IMR-90 (cell line): Measurements from ENCODE around the gene MLIP. TPM values are rescaled to one million over a fixed set of nuclear protein-coding genes. Genes with fewer than 3 reads are reported as not detected.

Experiments
- ATAC-seq: fragments of 200-7000 bp; cut with Tn5 transposase; 2 replicates; pipeline ENCODE4 v1.9.1; 2020; ENCODE audit warnings: low read depth, mild to moderate bottlenecking, moderate library complexity
- BruUV-seq: library from RNA; stranded (reverse); fragments of 400-500 nt; replicated peaks from 2 replicates; lab custom pipeline; 2021; lab: Mats Ljungman, UMichigan
- CTCF ChIA-PET: fragments of 300-600 bp; formaldehyde crosslinking; extraction: SDS; loops from one replicate; lab custom pipeline; 2021; ENCODE audit warnings: antibody characterized with exemption; lab: Yijun Ruan, JAX
- POLR2A ChIA-PET: fragments of 300-600 bp; sonication (Branson Sonifier 250); formaldehyde crosslinking; loops from one replicate; lab custom pipeline; 2022; ENCODE audit warnings: antibody characterized with exemption; ENCODE audit not compliant: unreplicated experiment; lab: Charles Lee
- DNase-seq: peaks from one replicate; pipeline ENCODE4 v3.0.0; 2013
- H2AFZ ChIP-seq: replicated peaks from 2 replicates; pipeline ENCODE3; 2013; ENCODE audit warnings: low read length, mild to moderate bottlenecking; ENCODE audit not compliant: poor library complexity
- H2AK5ac ChIP-seq: 2 replicates; pipeline ENCODE4 v1.6.1; 2013; ENCODE audit warnings: low read depth, low read length, inconsistent platforms
- H2AK9ac ChIP-seq: replicated peaks from 2 replicates; pipeline ENCODE3; 2013; ENCODE audit warnings: mild to moderate bottlenecking, low read depth, low read length, moderate library complexity; ENCODE audit not compliant: poor library complexity
- H2BK120ac ChIP-seq: 2 replicates; pipeline ENCODE4 v1.6.1; 2013; ENCODE audit warnings: low read depth, low read length, inconsistent platforms
- H2BK15ac ChIP-seq: 3 replicates; pipeline ENCODE4 v1.6.1; 2013; ENCODE audit warnings: low read depth, low read length, inconsistent platforms
- H2BK20ac ChIP-seq: 2 replicates; pipeline ENCODE4 v1.6.1; 2013; ENCODE audit warnings: low read depth, mild to moderate bottlenecking, inconsistent platforms, low read length, moderate library complexity
- H2BK5ac ChIP-seq: 2 replicates; pipeline ENCODE4 v1.6.1; 2013; ENCODE audit warnings: mild to moderate bottlenecking, low read depth, low read length, inconsistent platforms; ENCODE audit not compliant: poor library complexity, severe bottlenecking
- H3K14ac ChIP-seq: replicated peaks from 2 replicates; pipeline ENCODE4 v1.6.1; 2013; ENCODE audit warnings: low read depth, low read length, inconsistent platforms
- H3K18ac ChIP-seq: 2 replicates; pipeline ENCODE4 v1.6.1; 2013; ENCODE audit warnings: low read depth, low read length, control low read depth
- H3K23ac ChIP-seq: 2 replicates; pipeline ENCODE4 v1.6.1; 2013; ENCODE audit warnings: low read depth, low read length, inconsistent platforms
- H3K27ac ChIP-seq: 2 replicates; pipeline ENCODE4 v1.5.1; 2013; ENCODE audit warnings: mild to moderate bottlenecking, control low read depth, low read length; ENCODE audit not compliant: insufficient read depth
- H3K27me3 ChIP-seq: 2 replicates; pipeline ENCODE4 v1.6.1; 2013; ENCODE audit warnings: low read length; ENCODE audit not compliant: control insufficient read depth, insufficient read depth
- H3K36me3 ChIP-seq: 2 replicates; pipeline ENCODE4 v1.6.1; 2013; ENCODE audit warnings: low read length, mixed read lengths; ENCODE audit not compliant: control insufficient read depth, insufficient read depth
- H3K4ac ChIP-seq: 2 replicates; pipeline ENCODE4 v1.6.1; 2013; ENCODE audit warnings: low read depth, low read length, inconsistent platforms
- H3K4me1 ChIP-seq: 2 replicates; pipeline ENCODE4 v1.6.1; 2013; ENCODE audit warnings: low read length, mixed read lengths; ENCODE audit not compliant: control insufficient read depth, insufficient read depth
- H3K4me2 ChIP-seq: 2 replicates; pipeline ENCODE4 v1.6.1; 2013; ENCODE audit warnings: low read depth, mild to moderate bottlenecking, control low read depth, low read length, moderate library complexity
- H3K4me3 ChIP-seq: 2 replicates; pipeline ENCODE4 v1.5.1; 2013; ENCODE audit warnings: low read depth, mild to moderate bottlenecking, control low read depth, low read length, moderate library complexity; ENCODE audit not compliant: insufficient read depth
- H3K56ac ChIP-seq: 2 replicates; pipeline ENCODE4 v1.6.1; 2013; ENCODE audit warnings: low read length, inconsistent platforms; ENCODE audit not compliant: insufficient read depth; ENCODE audit errors: extremely low read depth
- H3K79me1 ChIP-seq, 2 experiments: 2 replicates each; pipeline ENCODE4 v1.6.1; 2013; ENCODE audit warnings: low read length in 2 of 2, inconsistent platforms in 1 of 2, low read depth in 1 of 2
- H3K9ac ChIP-seq: 2 replicates; pipeline ENCODE4 v1.6.1; 2013; ENCODE audit warnings: low read depth, low read length, control low read depth
- H3K9me1 ChIP-seq: 2 replicates; pipeline ENCODE4 v1.6.1; 2013; ENCODE audit warnings: low read length, inconsistent platforms; ENCODE audit not compliant: insufficient read depth
- H3K9me3 ChIP-seq: 2 replicates; pipeline ENCODE4 v1.6.1; 2013; ENCODE audit warnings: low read length; ENCODE audit not compliant: control insufficient read depth, insufficient read depth
- H4K20me1 ChIP-seq: 2 replicates; pipeline ENCODE4 v1.6.1; 2013; ENCODE audit warnings: low read length, inconsistent platforms; ENCODE audit not compliant: insufficient read depth
- H4K5ac ChIP-seq: 2 replicates; pipeline ENCODE4 v1.6.1; 2013; ENCODE audit warnings: mild to moderate bottlenecking, low read depth, low read length, control low read depth
- H4K8ac ChIP-seq, 2 experiments: 2 replicates each; pipeline ENCODE4 v1.6.1; 2013; ENCODE audit warnings: low read depth in 2 of 2, low read length in 2 of 2, control low read depth in 1 of 2, inconsistent platforms in 1 of 2
- H4K91ac ChIP-seq: 2 replicates; pipeline ENCODE4 v1.6.1; 2013; ENCODE audit warnings: low read depth, low read length, inconsistent platforms; ENCODE audit not compliant: insufficient read depth
- CHD1 ChIP-seq: IDR thresholded peaks from 2 replicates; pipeline ENCODE4 v1.6.1; 2012; ENCODE audit warnings: low read depth, low read length, improper control_type of control experiment
- MAZ ChIP-seq: IDR thresholded peaks from 2 replicates; pipeline ENCODE4 v1.6.1; 2012; ENCODE audit warnings: low read depth, mild to moderate bottlenecking, low read length, improper control_type of control experiment, moderate library complexity, borderline replicate concordance
- POLR2A ChIP-seq: IDR thresholded peaks from 2 replicates; pipeline ENCODE4 v1.6.1; 2012; ENCODE audit warnings: mild to moderate bottlenecking, low read depth, low read length
- RFX5 ChIP-seq: IDR thresholded peaks from 2 replicates; pipeline ENCODE4 v1.8.0; 2012; ENCODE audit warnings: low read depth, mild to moderate bottlenecking, low read length, moderate library complexity
- WGBS, 2 experiments: methylation state at CpG; one replicate each; pipeline versions ENCODE4 v1.1.5 to v1.1.7; 2013; ENCODE audit warnings: missing lambda C conversion rate in 2 of 2; ENCODE audit not compliant: insufficient read length in 1 of 2; ENCODE audit errors: extremely low coverage in 2 of 2; 5-methylcytosine and 5-hydroxymethylcytosine counted together
- dilution Hi-C: fragments of 300-500 bp; cut with HindIII; formaldehyde crosslinking; loops from one replicate; pipeline ENCODE4 v1.14.3; 2018; ENCODE audit warnings: low sequenced_read_pairs; ENCODE audit not compliant: unreplicated experiment
- in situ Hi-C: fragments of 300-500 bp; cut with MboI; formaldehyde crosslinking; loops from 3 replicates; pipeline ENCODE4 v1.14.3; 2019; ENCODE audit warnings: low sequenced_read_pairs, inconsistent platforms, mixed read lengths
- intact Hi-C: fragments of 100-400 bp; cut with micrococcal nuclease; formaldehyde crosslinking; loops from 2 replicates; pipeline ENCODE4 v1.10.0; 2022
- polyA plus RNA-seq, 3 experiments: library from polyadenylated mRNA; depleted of rRNA; stranded (reverse); fragments of >200 nt; gene quantifications; 2 replicates each; pipeline ENCODE4 v1.2.3, GENCODE V29; 2012; ENCODE audit warnings: low replicate concordance in 1 of 3
- total RNA-seq: library from RNA; depleted of rRNA; stranded (reverse); fragments of >200 nt; gene quantifications from 2 replicates; pipeline ENCODE4 v1.2.3, GENCODE V29; 2012
- TF ChIP-seq, protein P1 (sequence below): conservative IDR thresholded peaks from 2 replicates; pipeline ENCODE4 v1.5.1; 2012; ENCODE audit warnings: mild to moderate bottlenecking, low read depth, low read length, improper control_type of control experiment

The MLIP gene
- total and polyA plus RNA-seq, 2 of the 4 experiments (the other 2 are of a cell fraction) = not detected

DNA sequence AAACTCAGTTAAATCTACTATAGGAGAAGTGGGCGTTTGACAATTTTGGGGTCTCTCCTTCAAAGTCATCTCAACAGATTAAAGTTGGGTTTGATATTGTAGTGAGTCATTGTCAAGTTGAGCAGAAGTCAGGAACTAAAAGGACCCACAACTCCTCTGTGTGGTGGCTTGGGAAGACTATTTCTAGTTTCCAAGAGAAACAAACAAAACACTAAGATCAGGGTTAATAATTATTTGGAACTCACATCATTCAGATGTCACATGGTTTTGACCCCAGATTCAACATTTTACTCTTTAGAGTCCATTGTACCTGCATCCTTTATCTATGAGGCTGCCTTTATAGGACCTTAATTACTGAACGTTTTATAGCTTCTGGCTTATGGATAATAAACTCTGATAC, 151.7 kb downstream of the MLIP start:
- Histone ChIP-seq H3K9me1 (no peaks in the 10 kb centered on the region), H2AK5ac (no peak overlapping the region), H2BK20ac (no peak overlapping the region), H2BK120ac (no peak overlapping the region), H3K14ac (no peak overlapping the region), H2AFZ (no peak overlapping the region), H3K9me3 (no peaks in the 10 kb centered on the region), H4K5ac (no peak overlapping the region), H3K79me1 (no peaks in the 10 kb centered on the region), H3K4me2 (no peak overlapping the region), H3K4ac (no peak overlapping the region), H3K56ac (no peak overlapping the region), H3K23ac (no peak overlapping the region), H3K4me1 (no peaks in the 10 kb centered on the region), H2BK15ac (no peak overlapping the region), H2BK5ac (no peak overlapping the region), H2AK9ac (no peak overlapping the region), H3K18ac (no peak overlapping the region), H3K36me3 (no peaks in the 10 kb centered on the region), H3K9ac (no peak overlapping the region), H3K4me3 (no peak overlapping the region), H4K20me1 (no peaks in the 10 kb centered on the region), H3K27me3 (no peaks in the 10 kb centered on the region), H4K8ac (no peak overlapping the region), H3K27ac (no peak overlapping the region), H4K91ac (no peak overlapping the region)
- intact Hi-C loops = loop anchor here (10.0 kb wide), 1 partner anchor 432 kb away; no protein-coding TSS in a partner anchor
- TF ChIP-seq, protein P1, sequence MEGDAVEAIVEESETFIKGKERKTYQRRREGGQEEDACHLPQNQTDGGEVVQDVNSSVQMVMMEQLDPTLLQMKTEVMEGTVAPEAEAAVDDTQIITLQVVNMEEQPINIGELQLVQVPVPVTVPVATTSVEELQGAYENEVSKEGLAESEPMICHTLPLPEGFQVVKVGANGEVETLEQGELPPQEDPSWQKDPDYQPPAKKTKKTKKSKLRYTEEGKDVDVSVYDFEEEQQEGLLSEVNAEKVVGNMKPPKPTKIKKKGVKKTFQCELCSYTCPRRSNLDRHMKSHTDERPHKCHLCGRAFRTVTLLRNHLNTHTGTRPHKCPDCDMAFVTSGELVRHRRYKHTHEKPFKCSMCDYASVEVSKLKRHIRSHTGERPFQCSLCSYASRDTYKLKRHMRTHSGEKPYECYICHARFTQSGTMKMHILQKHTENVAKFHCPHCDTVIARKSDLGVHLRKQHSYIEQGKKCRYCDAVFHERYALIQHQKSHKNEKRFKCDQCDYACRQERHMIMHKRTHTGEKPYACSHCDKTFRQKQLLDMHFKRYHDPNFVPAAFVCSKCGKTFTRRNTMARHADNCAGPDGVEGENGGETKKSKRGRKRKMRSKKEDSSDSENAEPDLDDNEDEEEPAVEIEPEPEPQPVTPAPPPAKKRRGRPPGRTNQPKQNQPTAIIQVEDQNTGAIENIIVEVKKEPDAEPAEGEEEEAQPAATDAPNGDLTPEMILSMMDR = no peak
- TF ChIP-seq RFX5 (no peak), MAZ (no peak), POLR2A (no peak), CHD1 (no peak)
- ChIA-PET POLR2A (no interaction called here), CTCF (no interaction called here)
- WGBS, 2 experiments = no CpG with 5 or more reads among the region's 2 CpGs
- ATAC-seq (no peak), DNase-seq (no peak)
- no TSS peak for BruUV-seq
- in situ Hi-C loops = loop anchor here (25.0 kb wide), 1 partner anchor 799 kb away; no protein-coding TSS in a partner anchor
- dilution Hi-C loops = no loop called here
